GM12874 (cell line): ENCODE results near the gene AKR1C8.

Source experiments
- TF ChIP-seq, protein P1 (sequence below): IDR thresholded peaks from 2 replicates; pipeline ENCODE4 v1.5.1; 2011; ENCODE audit warnings: low read depth, mild to moderate bottlenecking, control low read depth, low read length, moderate library complexity; ENCODE audit not compliant: insufficient read depth

AKR1C8 gene

DNA sequence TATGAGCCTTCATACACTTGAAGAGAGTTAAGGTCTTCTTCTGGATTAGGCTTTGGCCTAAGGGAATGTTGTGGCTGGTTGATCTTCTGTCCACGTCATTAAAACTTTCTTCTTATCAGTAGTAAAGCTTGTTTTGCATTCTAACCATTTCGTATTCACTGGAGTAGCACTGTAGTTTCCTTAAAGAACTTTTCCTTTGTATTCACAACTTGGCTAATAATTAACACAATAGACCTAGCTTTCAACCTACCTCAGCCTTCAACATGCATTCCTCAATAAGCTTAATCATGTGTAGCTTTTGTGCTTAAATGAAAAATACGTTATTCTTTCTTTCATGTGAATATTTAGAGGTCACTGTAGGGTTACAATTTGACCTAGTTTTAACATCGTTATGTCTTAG lies 42.8 kb downstream of the AKR1C8 start:
- TF ChIP-seq, protein P1, sequence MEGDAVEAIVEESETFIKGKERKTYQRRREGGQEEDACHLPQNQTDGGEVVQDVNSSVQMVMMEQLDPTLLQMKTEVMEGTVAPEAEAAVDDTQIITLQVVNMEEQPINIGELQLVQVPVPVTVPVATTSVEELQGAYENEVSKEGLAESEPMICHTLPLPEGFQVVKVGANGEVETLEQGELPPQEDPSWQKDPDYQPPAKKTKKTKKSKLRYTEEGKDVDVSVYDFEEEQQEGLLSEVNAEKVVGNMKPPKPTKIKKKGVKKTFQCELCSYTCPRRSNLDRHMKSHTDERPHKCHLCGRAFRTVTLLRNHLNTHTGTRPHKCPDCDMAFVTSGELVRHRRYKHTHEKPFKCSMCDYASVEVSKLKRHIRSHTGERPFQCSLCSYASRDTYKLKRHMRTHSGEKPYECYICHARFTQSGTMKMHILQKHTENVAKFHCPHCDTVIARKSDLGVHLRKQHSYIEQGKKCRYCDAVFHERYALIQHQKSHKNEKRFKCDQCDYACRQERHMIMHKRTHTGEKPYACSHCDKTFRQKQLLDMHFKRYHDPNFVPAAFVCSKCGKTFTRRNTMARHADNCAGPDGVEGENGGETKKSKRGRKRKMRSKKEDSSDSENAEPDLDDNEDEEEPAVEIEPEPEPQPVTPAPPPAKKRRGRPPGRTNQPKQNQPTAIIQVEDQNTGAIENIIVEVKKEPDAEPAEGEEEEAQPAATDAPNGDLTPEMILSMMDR = no peak

GRCh38 chr10:5136468-5137087 lies 48.4 kb downstream of the AKR1C8 start:
- TF ChIP-seq, protein P1 = no peak

DNA sequence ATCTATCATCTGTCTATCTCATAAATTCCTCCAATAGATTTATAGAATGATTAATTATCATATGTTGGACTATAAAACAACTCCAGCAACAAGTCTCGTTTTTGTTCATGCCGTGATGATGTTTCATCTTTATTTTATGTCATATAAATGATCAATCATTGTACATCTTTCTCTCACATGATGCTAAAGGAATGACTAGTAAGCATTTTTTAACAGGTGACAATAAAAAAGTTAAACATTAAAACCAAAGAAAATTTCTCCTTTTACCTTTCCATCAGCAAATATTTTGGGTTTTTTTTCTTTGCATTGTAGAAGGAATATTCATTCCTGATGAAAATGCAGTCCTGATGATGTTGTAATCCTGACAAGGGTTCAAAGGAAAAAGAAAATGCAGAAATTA lies 49.4 kb downstream of the AKR1C8 start:
- TF ChIP-seq, protein P1 = no peak

DNA sequence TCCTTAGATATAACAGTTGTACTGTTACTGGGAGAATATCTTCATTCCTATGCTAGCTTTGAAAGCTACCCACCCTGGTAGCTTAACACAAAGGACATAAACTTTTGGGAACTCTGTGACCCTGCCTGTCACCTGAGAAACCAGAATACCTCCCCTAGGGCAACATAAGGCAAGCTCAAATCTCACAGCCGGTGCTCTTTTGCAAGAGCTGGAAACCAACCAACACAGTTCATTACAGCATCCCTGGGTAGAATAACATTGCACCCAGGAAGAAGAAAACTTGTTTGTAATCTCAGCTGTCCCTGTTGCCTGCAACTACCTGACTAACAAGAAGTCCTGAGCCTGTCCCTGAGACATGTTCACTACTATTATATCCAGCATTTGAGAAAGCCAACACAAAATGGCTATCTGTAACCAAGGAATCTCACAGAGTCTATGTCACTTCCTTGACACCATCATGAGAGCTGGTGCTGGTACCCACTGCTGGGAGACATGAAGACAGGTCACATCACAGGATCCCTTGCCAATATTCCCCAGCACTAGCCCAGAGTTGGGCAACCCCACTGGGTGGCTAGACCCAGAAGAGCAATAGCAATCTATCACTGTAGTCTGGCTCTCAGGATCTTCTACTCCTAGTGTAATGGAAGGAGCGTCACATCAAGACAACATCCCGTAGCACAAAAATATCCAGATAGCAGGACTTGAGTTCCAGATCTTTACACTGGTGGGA lies 59.5 kb downstream of the AKR1C8 start:
- TF ChIP-seq, protein P1 = no peak

DNA sequence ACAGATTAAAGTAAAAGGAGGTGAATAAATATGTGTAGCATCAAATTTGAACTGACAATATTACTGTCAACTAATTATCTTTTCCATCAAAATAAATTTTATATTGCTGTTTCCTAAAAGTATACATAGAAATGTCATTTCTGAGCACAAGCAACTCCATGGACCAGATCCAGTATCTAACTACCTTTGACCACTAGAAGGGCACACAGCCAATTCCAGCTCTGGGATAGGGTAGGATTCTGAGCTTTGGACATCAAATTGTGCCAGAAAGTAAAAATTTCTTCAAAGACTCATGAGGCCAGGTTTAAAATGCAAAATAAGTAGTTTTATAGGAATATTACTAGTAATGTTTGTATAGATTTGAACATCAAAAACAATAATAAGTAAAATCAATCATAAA lies 61.1 kb downstream of the AKR1C8 start:
- TF ChIP-seq, protein P1 = no peak

DNA sequence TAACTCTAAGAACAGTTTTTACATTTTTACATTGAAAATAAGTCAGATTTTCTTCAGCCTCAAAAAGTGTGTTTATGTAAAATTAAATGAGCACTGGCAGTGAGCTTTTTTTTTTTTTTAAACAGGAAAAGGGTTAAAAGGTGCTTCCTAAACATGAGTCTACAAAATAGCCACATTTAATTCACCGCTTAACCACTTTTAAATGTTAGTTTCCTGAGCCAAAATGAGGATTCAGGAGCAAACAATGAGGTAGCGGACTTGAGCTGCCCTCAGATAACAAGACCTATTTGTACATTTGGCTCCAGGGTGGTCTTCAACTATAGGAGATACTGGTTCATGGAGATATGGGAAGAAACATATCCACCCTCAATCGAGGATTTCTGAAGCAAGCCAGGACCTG lies 67.9 kb downstream of the AKR1C8 start:
- TF ChIP-seq, protein P1 = no peak

- TF ChIP-seq, protein P1 = no peak
These were observed 68.3 kb downstream of the AKR1C8 start for GRCh38 chr10:5116621-5117020.
